Gastroesophageal sphincter (tissue), 4 donors: ENCODE measurements around the gene SSBP4. TPM values are rescaled to one million over a fixed set of nuclear protein-coding genes. Genes with fewer than 3 reads are reported as not detected.

Source experiments
- ATAC-seq: fragments of 150-250 bp; one replicate; pipeline ENCODE4 v1.9.1; 2016; ENCODE audit warnings: mild to moderate bottlenecking, moderate library complexity
- H3K27ac ChIP-seq, 4 donors: fragments of 200-600 bp; sonication (generic) in 3 of 4; 1 replicate in 3 of 4; 2 replicates in 1 of 4; pipeline ENCODE4 v1.5.1; 2016 to 2019
- H3K27me3 ChIP-seq: fragments of 200-600 bp; sonication (generic); one replicate; pipeline ENCODE4 v1.5.1; 2019
- H3K36me3 ChIP-seq, 2 donors: fragments of 200-600 bp; sonication (generic); one replicate each; pipeline ENCODE4 v1.5.1; 2019; ENCODE audit warnings: control low read depth in 1 of 2
- H3K4me1 ChIP-seq, 3 donors: fragments of 200-600 bp; sonication (generic); 1 replicate in 2 of 3; 2 replicates in 1 of 3; pipeline ENCODE4 v1.5.1; 2016 to 2019; ENCODE audit warnings: control low read depth in 2 of 3
- H3K4me3 ChIP-seq, 2 donors: fragments of 200-600 bp; sonication (generic); one replicate each; pipeline ENCODE4 v1.5.1; 2019; ENCODE audit warnings: mild to moderate bottlenecking in 1 of 2, moderate library complexity in 1 of 2
- H3K9me3 ChIP-seq, 3 donors: fragments of 200-600 bp; sonication (generic); one replicate each; pipeline ENCODE4 v1.5.1; 2017 to 2019; ENCODE audit warnings: control low read depth in 2 of 3
- EP300 ChIP-seq: sonication (generic); formaldehyde crosslinking; IDR thresholded peaks from one replicate; pipeline ENCODE4 v1.6.1; 2017; ENCODE audit warnings: antibody characterized with exemption, mild to moderate bottlenecking
- POLR2A ChIP-seq, 2 donors: fragments of 450-650 bp; IDR thresholded peaks; one replicate each; pipeline ENCODE4 v1.6.1; 2017; ENCODE audit warnings: antibody characterized with exemption in 2 of 2, mild to moderate bottlenecking in 2 of 2, moderate library complexity in 1 of 2
- POLR2AphosphoS5 ChIP-seq: sonication (generic); formaldehyde crosslinking; IDR thresholded peaks from one replicate; pipeline ENCODE4 v1.6.1; 2017; ENCODE audit warnings: antibody characterized with exemption
- WGBS, 2 donors: methylation state at CpG; one replicate each; pipeline ENCODE4 v1.1.5; 2018; ENCODE audit warnings: low coverage in 1 of 2; 5-methylcytosine and 5-hydroxymethylcytosine counted together
- total RNA-seq, 4 donors: library from RNA; depleted of rRNA; stranded (reverse); fragments of >200 nt; gene quantifications; one replicate each; pipeline ENCODE4 v1.1.0, GENCODE V29; 2016
- TF ChIP-seq, protein P1 (sequence below), 4 experiments: fragments of 200-600 bp in 2 of 4; fragments of 450-650 bp in 2 of 4; sonication (generic) in 1 of 4; IDR thresholded peaks; one replicate each; pipeline ENCODE4 v1.5.1; 2017 to 2019; ENCODE audit warnings: antibody characterized with exemption in 4 of 4, mild to moderate bottlenecking in 2 of 4, moderate library complexity in 2 of 4

Gene SSBP4
- total RNA-seq, 4 donors from 2014 or later, result 58.4 to 76.2 (median 61.3) TPM

- Histone ChIP-seq H3K4me3 (no peak overlapping the region), H3K27me3 (no peaks in the 10 kb centered on the region), H3K36me3 (peaks cover 0 to 19% of the 10 kb centered on the region in 2 donors), H3K27ac (peak overlapping the region; percentile 18 to 91 (median 80)), H3K9me3 (no peaks in the 10 kb centered on the region), H3K4me1 (peaks cover 15 to 97% (median 53%) of the 10 kb centered on the region in 3 donors)
- no peak for TF ChIP-seq POLR2A (IDR thresholded peaks at IDR 0.05)
- TF ChIP-seq, protein P1, sequence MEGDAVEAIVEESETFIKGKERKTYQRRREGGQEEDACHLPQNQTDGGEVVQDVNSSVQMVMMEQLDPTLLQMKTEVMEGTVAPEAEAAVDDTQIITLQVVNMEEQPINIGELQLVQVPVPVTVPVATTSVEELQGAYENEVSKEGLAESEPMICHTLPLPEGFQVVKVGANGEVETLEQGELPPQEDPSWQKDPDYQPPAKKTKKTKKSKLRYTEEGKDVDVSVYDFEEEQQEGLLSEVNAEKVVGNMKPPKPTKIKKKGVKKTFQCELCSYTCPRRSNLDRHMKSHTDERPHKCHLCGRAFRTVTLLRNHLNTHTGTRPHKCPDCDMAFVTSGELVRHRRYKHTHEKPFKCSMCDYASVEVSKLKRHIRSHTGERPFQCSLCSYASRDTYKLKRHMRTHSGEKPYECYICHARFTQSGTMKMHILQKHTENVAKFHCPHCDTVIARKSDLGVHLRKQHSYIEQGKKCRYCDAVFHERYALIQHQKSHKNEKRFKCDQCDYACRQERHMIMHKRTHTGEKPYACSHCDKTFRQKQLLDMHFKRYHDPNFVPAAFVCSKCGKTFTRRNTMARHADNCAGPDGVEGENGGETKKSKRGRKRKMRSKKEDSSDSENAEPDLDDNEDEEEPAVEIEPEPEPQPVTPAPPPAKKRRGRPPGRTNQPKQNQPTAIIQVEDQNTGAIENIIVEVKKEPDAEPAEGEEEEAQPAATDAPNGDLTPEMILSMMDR (IDR thresholded peaks at IDR 0.05), result no peak
- peak; percentile 91 for TF ChIP-seq POLR2AphosphoS5
- WGBS, 2 donors, result 0% methylated on average over 5 of the region's 8 CpGs; no CpG with 5 or more reads in 1 of the 2 donors
- ATAC-seq, result peak; percentile 69
Observed at GRCh38 chr19:18464646-18465045, 45.4 kb downstream of the SSBP4 start.

DNA sequence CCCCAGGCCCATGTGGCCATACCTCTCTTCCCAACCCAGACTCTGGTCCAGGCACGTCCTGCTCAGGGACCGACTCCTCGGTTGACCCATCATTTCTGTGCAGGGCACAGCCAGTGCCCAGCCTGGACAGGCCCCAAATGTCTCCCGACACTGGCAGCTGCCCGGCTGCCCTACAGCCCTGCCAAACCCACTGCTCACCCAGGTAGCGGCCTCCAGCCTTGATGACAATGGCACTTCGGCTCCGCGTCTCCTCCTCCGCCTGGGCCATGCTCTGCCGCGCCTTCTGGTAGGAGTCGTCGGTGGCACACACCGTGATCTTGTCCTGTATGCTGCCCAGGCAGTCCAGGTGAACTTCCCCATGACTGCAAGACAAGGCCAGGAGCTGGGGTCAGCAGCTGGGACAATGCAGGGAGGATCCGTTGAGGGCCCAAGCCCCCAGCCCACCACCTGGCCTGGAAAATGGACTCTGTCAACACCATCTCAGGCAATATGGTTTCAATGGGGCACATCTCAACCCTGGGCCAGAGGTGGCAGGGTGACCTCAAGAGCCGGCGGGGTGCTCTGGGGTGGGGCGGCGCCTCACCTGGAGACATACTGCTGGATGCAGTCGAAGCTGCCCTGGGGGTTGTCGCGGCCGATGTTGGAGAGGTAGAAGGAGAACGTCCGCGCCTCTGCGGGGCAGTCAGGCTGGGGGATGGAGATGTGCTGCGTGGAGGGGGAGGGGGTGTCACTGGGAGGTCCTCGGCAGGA is 46.2 kb downstream of the SSBP4 start:
- no peak for ATAC-seq
- Histone ChIP-seq H3K27me3 (no peaks in the 10 kb centered on the region), H3K36me3 (peaks cover 0 to 19% of the 10 kb centered on the region in 2 donors), H3K27ac (peak overlapping the region; percentile 18 to 91 (median 80)), H3K4me3 (no peak overlapping the region), H3K9me3 (no peaks in the 10 kb centered on the region), H3K4me1 (peaks cover 12 to 98% (median 56%) of the 10 kb centered on the region in 3 donors)
- 45 to 69% methylated on average over 2 to 3 of the region's 30 CpGs for WGBS, 2 donors
- TF ChIP-seq POLR2AphosphoS5 (no peak), EP300 (no peak)
- TF ChIP-seq, protein P1 (IDR thresholded peaks at IDR 0.05), result no peak

DNA sequence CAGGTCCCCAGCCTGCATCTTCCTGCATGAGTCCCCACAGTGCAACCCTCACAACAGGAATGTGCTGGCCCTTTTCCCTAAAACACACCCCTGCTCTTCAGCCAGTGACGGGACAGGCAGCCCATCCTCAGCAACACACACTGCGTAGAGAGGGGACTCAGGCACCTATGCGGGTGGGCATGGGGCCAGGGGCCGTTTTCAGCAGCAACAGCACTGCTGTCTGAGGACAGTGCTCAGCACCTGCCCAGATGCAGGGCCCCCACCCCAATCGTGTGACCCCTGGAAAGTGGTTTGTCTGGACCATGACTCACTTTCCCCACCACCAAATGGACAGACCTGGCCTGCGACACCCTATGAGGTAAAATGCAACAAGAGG is 46.8 kb downstream of the SSBP4 start:
- peak overlapping the region in 3 of 4 donors; percentile 78 to 91 (median 82) for H3K27ac ChIP-seq
- no peaks in the 10 kb centered on the region for H3K9me3 ChIP-seq
- no peak for ATAC-seq
- peaks cover 7 to 98% (median 51%) of the 10 kb centered on the region in 3 donors for H3K4me1 ChIP-seq
- H3K27me3 ChIP-seq, result no peaks in the 10 kb centered on the region
- peaks cover 0 to 19% of the 10 kb centered on the region in 2 donors for H3K36me3 ChIP-seq
- no peak overlapping the region for H3K4me3 ChIP-seq
- WGBS, 2 donors, result no CpG with 5 or more reads among the region's 6 CpGs
- TF ChIP-seq EP300, result no peak
- TF ChIP-seq POLR2AphosphoS5, result no peak
- TF ChIP-seq POLR2A (IDR thresholded peaks at IDR 0.05), result no peak
- TF ChIP-seq, protein P1 (IDR thresholded peaks at IDR 0.05), result no peak

- Histone ChIP-seq H3K36me3 (peaks cover 0 to 19% of the 10 kb centered on the region in 2 donors), H3K4me3 (no peak overlapping the region), H3K27me3 (no peaks in the 10 kb centered on the region), H3K27ac (peak overlapping the region in 3 of 4 donors; percentile 78 to 91 (median 82)), H3K9me3 (no peaks in the 10 kb centered on the region), H3K4me1 (peaks cover 6 to 94% (median 47%) of the 10 kb centered on the region in 3 donors)
- WGBS, 2 donors, result 90% methylated on average over 2 of the region's 11 CpGs; no CpG with 5 or more reads in 1 of the 2 donors
- no peak for ATAC-seq
- TF ChIP-seq POLR2AphosphoS5, result no peak
- TF ChIP-seq EP300, result no peak
- no peak for TF ChIP-seq POLR2A (IDR thresholded peaks at IDR 0.05)
- TF ChIP-seq, protein P1 (IDR thresholded peaks at IDR 0.05), result no peak
Observed at GRCh38 chr19:18466354-18466753, 47.2 kb downstream of the SSBP4 start.

GRCh38 chr19:18467978-18468377 is 48.8 kb downstream of the SSBP4 start:
- 75 to 83% methylated on average over 1 to 3 of the region's 3 CpGs for WGBS, 2 donors
- Histone ChIP-seq H3K36me3 (peaks cover 0 to 29% of the 10 kb centered on the region in 2 donors), H3K4me1 (peaks cover 6 to 84% (median 43%) of the 10 kb centered on the region in 3 donors), H3K4me3 (no peak overlapping the region), H3K27ac (peak overlapping the region in 1 of 4 donors; percentile 31), H3K9me3 (no peaks in the 10 kb centered on the region), H3K27me3 (no peaks in the 10 kb centered on the region)
- ATAC-seq, result no peak
- TF ChIP-seq EP300 (no peak), POLR2AphosphoS5 (no peak), POLR2A (IDR thresholded peaks at IDR 0.05) (no peak)
- TF ChIP-seq, protein P1 (IDR thresholded peaks at IDR 0.05), result no peak
